Adrenal gland (tissue), 5 donors: ENCODE data around the gene UAP1.

ENCODE experiments used
- CTCF ChIP-seq, 6 experiments: fragments of 450-650 bp in 4 of 6; fragments of 200-600 bp in 2 of 6; sonication (generic) in 1 of 6; IDR thresholded peaks; 1 replicate in 5 of 6; 2 replicates in 1 of 6; pipeline versions ENCODE4 v1.5.1 to v1.8.0; 2016 to 2021; ENCODE audit warnings: antibody characterized with exemption in 6 of 6, mild to moderate bottlenecking in 2 of 6, moderate library complexity in 1 of 6
- POLR2A ChIP-seq, 2 donors: fragments of 450-650 bp; IDR thresholded peaks; one replicate each; pipeline ENCODE4 v1.6.1; 2017; ENCODE audit warnings: antibody characterized with exemption in 2 of 2, mild to moderate bottlenecking in 2 of 2, moderate library complexity in 1 of 2
- donor health status: DM: no; HTN: no; CAD: no.

GRCh38 chr1:162587347-162587746 lies 25.8 kb downstream of the UAP1 start:
- TF ChIP-seq CTCF (IDR thresholded peaks at IDR 0.05) (no peak), POLR2A (IDR thresholded peaks at IDR 0.05) (no peak)
